Mesothelial cell of epicardium (in vitro differentiated cells): ENCODE results near the gene UBE2D2. TPM values are rescaled to one million over a fixed set of nuclear protein-coding genes. Genes with fewer than 3 reads are reported as not detected.
A peak's percentile ranks its signal among the peaks of the same experiment; 100 is the strongest.

Source experiments
- DNase-seq, 2 experiments: peaks; one replicate each; pipeline ENCODE4 v3.0.0; 2021; ENCODE audit warnings: low spot score in 2 of 2; ENCODE audit not compliant: unreplicated experiment in 2 of 2
- H3K27ac Mint-ChIP-seq: 2 replicates; pipeline ENCODE4 v1.8.0; 2021; ENCODE audit warnings: mixed read lengths
- H3K27me3 Mint-ChIP-seq: 2 replicates; pipeline ENCODE4 v1.8.0; 2021; ENCODE audit warnings: low read depth, mixed read lengths
- H3K36me3 Mint-ChIP-seq: 2 replicates; pipeline ENCODE4 v1.8.0; 2021; ENCODE audit warnings: mixed read lengths
- H3K4me1 Mint-ChIP-seq: 2 replicates; pipeline ENCODE4 v1.8.0; 2021; ENCODE audit warnings: mixed read lengths
- H3K4me3 Mint-ChIP-seq: 2 replicates; pipeline ENCODE4 v1.8.0; 2021; ENCODE audit warnings: mild to moderate bottlenecking, moderate library complexity, mixed read lengths
- H3K9me3 Mint-ChIP-seq: 2 replicates; pipeline ENCODE4 v1.8.0; 2021; ENCODE audit warnings: mixed read lengths
- CTCF ChIP-seq: fragments of 200-600 bp; sonication (generic); IDR thresholded peaks from one replicate; pipeline ENCODE4 v1.5.0; 2021; ENCODE audit warnings: antibody characterized with exemption; ENCODE audit not compliant: unreplicated experiment
- total RNA-seq: library from RNA; stranded (reverse); gene quantifications from 3 replicates; pipeline ENCODE4 v1.2.1, GENCODE V29; 2021

The UBE2D2 gene
- total RNA-seq, 1 donor from 2014 or later: 119 TPM

GRCh38 chr5:139670369-139671095 lies 109.4 kb downstream of the UBE2D2 start:
- Mint-ChIP-seq H3K4me3 (peak overlapping the region; percentile 39), H3K9me3 (no peaks in the 10 kb centered on the region), H3K36me3 (no peaks in the 10 kb centered on the region), H3K4me1 (peaks cover 51% of the 10 kb centered on the region), H3K27me3 (no peaks in the 10 kb centered on the region), H3K27ac (peak overlapping the region; percentile 88)
- DNase-seq: no peak
- no peak for TF ChIP-seq CTCF

- Mint-ChIP-seq H3K36me3 (no peaks in the 10 kb centered on the region), H3K4me1 (peaks cover 51% of the 10 kb centered on the region), H3K4me3 (no peak overlapping the region), H3K27ac (peak overlapping the region; percentile 85), H3K9me3 (no peaks in the 10 kb centered on the region), H3K27me3 (no peaks in the 10 kb centered on the region)
- DNase-seq: no peak
- no peak for TF ChIP-seq CTCF
Measured at GRCh38 chr5:139671096-139671841, 110.1 kb downstream of the UBE2D2 start.

GRCh38 chr5:139675213-139675612 lies 114.1 kb downstream of the UBE2D2 start:
- Mint-ChIP-seq H3K9me3 (no peaks in the 10 kb centered on the region), H3K27ac (peak overlapping the region; percentile 15), H3K4me1 (peaks cover 49% of the 10 kb centered on the region), H3K27me3 (no peaks in the 10 kb centered on the region), H3K4me3 (no peak overlapping the region), H3K36me3 (peaks cover 5% of the 10 kb centered on the region)
- DNase-seq: no peak
- TF ChIP-seq CTCF: no peak

GRCh38 chr5:139675825-139676224 lies 114.7 kb downstream of the UBE2D2 start:
- H3K27me3 Mint-ChIP-seq: no peaks in the 10 kb centered on the region
- H3K4me1 Mint-ChIP-seq: peaks cover 43% of the 10 kb centered on the region
- H3K4me3 Mint-ChIP-seq: no peak overlapping the region
- no peak for DNase-seq
- H3K36me3 Mint-ChIP-seq: peaks cover 7% of the 10 kb centered on the region
- no peak overlapping the region for H3K27ac Mint-ChIP-seq
- no peak for TF ChIP-seq CTCF
- no peaks in the 10 kb centered on the region for H3K9me3 Mint-ChIP-seq

- Mint-ChIP-seq H3K9me3 (no peaks in the 10 kb centered on the region), H3K27me3 (no peaks in the 10 kb centered on the region), H3K27ac (peak overlapping the region; percentile 84), H3K4me1 (peaks cover 38% of the 10 kb centered on the region), H3K4me3 (no peak overlapping the region), H3K36me3 (peaks cover 7% of the 10 kb centered on the region)
- DNase-seq: no peak
- TF ChIP-seq CTCF: no peak
Measured at GRCh38 chr5:139676406-139676805, 115.3 kb downstream of the UBE2D2 start.
